NCI-H2196 treated with DMSO at 0.1 percent for 48 hours (cell line): ENCODE results near the gene C1QTNF6.
"Not testable (repeated sequence)": the region's sequence is repeated elsewhere in the genome, so short reads cannot be mapped to it uniquely, and the experiment has no call there.

Source experiments
- DNase-seq: peaks from one replicate; lab custom pipeline; 2025; ENCODE audit not compliant: unreplicated experiment; lab: John Stamatoyannopoulos, UW

C1QTNF6 gene

GRCh38 chr22:37187891-37188761, at the start of gene C1QTNF6:
Gene C1QTNF6 (minus strand): TSS chr22:37188247. CDS start chr22:37188213, 34 bp downstream.
- DNase-seq = no peak

- no peak for DNase-seq
Measured at GRCh38 chr22:37235897-37236607, 48.0 kb upstream of the C1QTNF6 start.

- no peak for DNase-seq
Measured at GRCh38 chr22:37234736-37235711, 47.0 kb upstream of the C1QTNF6 start.

- no peak for DNase-seq
Measured at GRCh38 chr22:37233751-37234631, 45.9 kb upstream of the C1QTNF6 start.

- DNase-seq = not testable (repeated sequence)
Measured at GRCh38 chr22:37233371-37233750, 45.3 kb upstream of the C1QTNF6 start.

GRCh38 chr22:37232140-37232998, 44.3 kb upstream of the C1QTNF6 start:
- no peak for DNase-seq

- no peak for DNase-seq
Measured at GRCh38 chr22:37231406-37232139, 43.5 kb upstream of the C1QTNF6 start.

- DNase-seq = no peak
Measured at GRCh38 chr22:37230673-37231405, 42.8 kb upstream of the C1QTNF6 start.

- no peak for DNase-seq
Measured at GRCh38 chr22:37229805-37230672, 42.0 kb upstream of the C1QTNF6 start.

GRCh38 chr22:37229012-37229804, 41.2 kb upstream of the C1QTNF6 start:
- no peak for DNase-seq

- no peak for DNase-seq
Measured at GRCh38 chr22:37228106-37229011, 40.3 kb upstream of the C1QTNF6 start.

- no peak for DNase-seq
Measured at GRCh38 chr22:37226514-37226913, 38.5 kb upstream of the C1QTNF6 start.

GRCh38 chr22:37226087-37226486, 38.0 kb upstream of the C1QTNF6 start:
- no peak for DNase-seq

- no peak for DNase-seq
Measured at GRCh38 chr22:37225481-37225880, 37.4 kb upstream of the C1QTNF6 start.
